DND-41 (cell line): ENCODE data around the gene COL2A1.

Experiments
- ATAC-seq: fragments of 200-7000 bp; cut with Tn5 transposase; 3 replicates; pipeline ENCODE4 v1.9.1; 2021; ENCODE audit warnings: low read depth; ENCODE audit not compliant: insufficient read depth
- DNase-seq: peaks from one replicate; pipeline ENCODE4 v3.0.0-alpha.2; 2020
- H2AFZ ChIP-seq: 2 replicates; pipeline ENCODE4 v1.6.0; 2012; ENCODE audit warnings: low read depth, low read length
- H3K27ac ChIP-seq: 2 replicates; pipeline ENCODE4 v1.5.1; 2012; ENCODE audit warnings: low read length, inconsistent platforms
- H3K27me3 ChIP-seq: fragments of 200-600 bp; sonication (generic); 2 replicates; pipeline ENCODE4 v1.6.0; 2012; ENCODE audit warnings: low read length, mild to moderate bottlenecking, inconsistent platforms; ENCODE audit not compliant: insufficient read depth, poor library complexity
- H3K36me3 ChIP-seq: 2 replicates; pipeline ENCODE4 v1.5.1; 2012; ENCODE audit warnings: low read length, inconsistent platforms; ENCODE audit not compliant: insufficient read depth
- H3K4me1 ChIP-seq: 2 replicates; pipeline ENCODE4 v1.5.1; 2012; ENCODE audit warnings: mild to moderate bottlenecking, low read length; ENCODE audit not compliant: insufficient read depth
- H3K4me2 ChIP-seq: 2 replicates; pipeline ENCODE4 v1.6.0; 2012; ENCODE audit warnings: mild to moderate bottlenecking, moderate library complexity, low read length, inconsistent platforms; ENCODE audit not compliant: insufficient read depth
- H3K4me3 ChIP-seq, 2 experiments: fragments of 200-600 bp in 1 of 2; shearing (Covaris generic) in 1 of 2; 2 replicates each; pipeline ENCODE4 v1.5.1; 2012 to 2016; ENCODE audit warnings: inconsistent platforms in 2 of 2, low read length in 2 of 2, mild to moderate bottlenecking in 2 of 2, low read depth in 1 of 2, moderate library complexity in 1 of 2
- H3K79me2 ChIP-seq: 2 replicates; pipeline ENCODE4 v1.6.0; 2012; ENCODE audit warnings: low read length, inconsistent platforms; ENCODE audit not compliant: insufficient read depth
- H3K9ac ChIP-seq: 2 replicates; pipeline ENCODE4 v1.6.0; 2012; ENCODE audit warnings: low read depth, mild to moderate bottlenecking, inconsistent platforms, low read length, moderate library complexity
- H3K9me3 ChIP-seq: 2 replicates; pipeline ENCODE4 v1.5.1; 2012; ENCODE audit warnings: low read length, moderate library complexity, mild to moderate bottlenecking, inconsistent platforms; ENCODE audit not compliant: insufficient read depth, severe bottlenecking
- H4K20me1 ChIP-seq: 2 replicates; pipeline ENCODE4 v1.6.0; 2012; ENCODE audit warnings: low read length; ENCODE audit not compliant: insufficient read depth
- CTCF ChIP-seq: IDR thresholded peaks from 2 replicates; pipeline ENCODE4 v1.5.1; 2012; ENCODE audit warnings: borderline replicate concordance, low read length, moderate library complexity, mild to moderate bottlenecking; ENCODE audit not compliant: poor library complexity, severe bottlenecking; ENCODE audit errors: extremely low read depth
- EZH2 ChIP-seq: IDR thresholded peaks from 3 replicates; pipeline ENCODE4 v1.6.1; 2012; ENCODE audit warnings: borderline replicate concordance, low read depth, mild to moderate bottlenecking, moderate library complexity, low read length, inconsistent platforms; ENCODE audit not compliant: severe bottlenecking

Gene COL2A1

DNA sequence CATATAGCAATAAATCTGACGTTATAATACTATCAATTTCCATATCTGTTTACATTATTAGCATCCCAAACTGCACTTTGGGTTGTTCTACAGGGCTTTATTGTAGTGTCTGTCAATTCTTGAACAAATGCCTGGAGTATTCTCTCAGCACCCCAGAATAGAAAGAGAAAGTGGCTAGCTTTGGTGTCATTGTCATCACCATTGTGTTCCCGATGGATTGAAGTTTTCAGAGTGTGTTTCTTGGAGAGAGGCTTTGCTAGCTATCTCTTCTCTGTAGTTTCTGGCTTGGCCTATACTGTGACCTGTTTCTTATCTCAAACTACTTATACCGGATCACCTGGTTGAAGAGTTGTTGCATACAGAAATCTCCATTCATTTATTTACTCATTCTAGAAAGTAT, 34.4 kb downstream of the COL2A1 start:
- Histone ChIP-seq H3K9me3 (no peaks in the 10 kb centered on the region), H2AFZ (no peak overlapping the region), H3K9ac (no peak overlapping the region), H4K20me1 (peaks cover 13% of the 10 kb centered on the region; the same call in 1 of the 2 replicates), H3K79me2 (peaks cover 12% of the 10 kb centered on the region), H3K27ac (no peak overlapping the region), H3K4me2 (no peak overlapping the region), H3K36me3 (peaks cover 51% of the 10 kb centered on the region), H3K4me3 (no peak overlapping the region), H3K27me3 (no peaks in the 10 kb centered on the region), H3K4me1 (peaks cover 14% of the 10 kb centered on the region)
- no peak for DNase-seq
- TF ChIP-seq CTCF, result no peak
- TF ChIP-seq EZH2, result no peak
- no peak for ATAC-seq

DNA sequence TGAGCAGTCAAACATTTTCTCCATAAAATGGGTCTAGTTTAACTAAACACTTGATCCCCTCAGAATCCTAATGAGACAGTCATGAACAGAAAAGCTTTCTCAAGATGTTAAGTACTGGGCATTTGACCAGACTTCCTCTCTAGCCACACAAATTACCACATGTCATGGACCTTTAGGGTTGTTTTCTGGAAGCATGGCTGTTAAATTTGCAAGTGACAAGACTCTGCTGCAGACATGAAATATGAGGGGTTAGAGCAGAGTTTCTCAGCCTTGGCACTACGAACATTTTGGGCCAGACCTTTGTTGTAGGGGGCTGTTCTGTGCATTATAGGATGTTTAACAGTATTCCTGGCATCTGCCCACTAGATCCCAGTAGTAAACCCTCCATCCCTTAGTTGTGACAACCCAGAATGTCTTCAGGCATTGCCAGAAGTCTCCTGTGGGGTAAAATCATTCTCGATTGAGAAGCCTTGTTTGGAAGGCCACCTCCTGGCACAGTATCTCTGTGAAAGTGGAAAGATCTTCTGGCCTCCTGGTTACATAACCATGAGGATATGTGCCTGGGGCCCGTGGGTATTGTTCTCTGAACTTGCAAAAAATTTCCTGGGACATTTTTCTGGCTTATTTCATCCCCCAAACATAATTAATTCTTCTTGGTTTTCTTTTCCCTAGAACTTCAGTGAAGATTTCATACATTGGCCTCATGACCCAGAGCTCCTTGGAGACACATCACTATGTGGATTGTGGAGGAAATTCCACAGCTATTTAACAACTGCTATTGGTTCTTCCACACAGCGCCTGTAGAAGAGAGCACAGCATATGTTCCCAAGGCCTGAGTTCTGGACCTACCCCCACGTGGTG, 36.6 kb downstream of the COL2A1 start:
- no peak overlapping the region for H3K9ac ChIP-seq
- no peak overlapping the region for H3K27ac ChIP-seq
- no peak overlapping the region for H2AFZ ChIP-seq
- H3K36me3 ChIP-seq, result peaks cover 59% of the 10 kb centered on the region
- H3K79me2 ChIP-seq, result peaks cover 26% of the 10 kb centered on the region
- peaks cover 28% of the 10 kb centered on the region for H3K4me1 ChIP-seq
- no peak overlapping the region for H3K4me2 ChIP-seq
- ATAC-seq, result no peak
- H4K20me1 ChIP-seq, result peaks cover 18% of the 10 kb centered on the region; the same call in 1 of the 2 replicates
- H3K9me3 ChIP-seq, result no peaks in the 10 kb centered on the region
- no peak for TF ChIP-seq CTCF
- no peak for DNase-seq
- no peak overlapping the region for H3K4me3 ChIP-seq
- no peaks in the 10 kb centered on the region for H3K27me3 ChIP-seq

GRCh38 chr12:47965581-47965980, 38.7 kb downstream of the COL2A1 start:
- DNase-seq, result no peak
- peaks cover 56% of the 10 kb centered on the region for H3K36me3 ChIP-seq

More at GRCh38 chr12:47965581-47965980, 38.7 kb downstream of the COL2A1 start:
- Histone ChIP-seq H2AFZ (no peak overlapping the region), H3K4me1 (peaks cover 32% of the 10 kb centered on the region), H3K9me3 (no peaks in the 10 kb centered on the region), H3K27me3 (peaks cover 3% of the 10 kb centered on the region), H3K79me2 (peaks cover 26% of the 10 kb centered on the region), H3K9ac (peak overlapping the region; percentile 84; the same call in 1 of the 2 replicates), H3K4me3 (0 out of 4 replicates have a peak overlapping the region, but pooled peaks of 1 of the 2 experiments have one; percentile 89), H3K27ac (no peak overlapping the region), H3K4me2 (peak overlapping the region; percentile 95), H4K20me1 (peaks cover 18% of the 10 kb centered on the region; the same call in 1 of the 2 replicates)
- TF ChIP-seq CTCF, result no peak
- TF ChIP-seq EZH2, result no peak
- ATAC-seq, result no peak
